GM18526 (cell line): ENCODE data around the gene BOLA3.

Source experiments
- POLR2A ChIP-seq: IDR thresholded peaks from 3 replicates; pipeline ENCODE4 v1.6.1; 2011; ENCODE audit not compliant: insufficient read length; ENCODE audit errors: extremely low read depth

Gene BOLA3

GRCh38 chr2:74147727-74148456 lies at the start of gene BOLA3:
BOLA3 (minus strand) TSS chr2:74147912; CDS start chr2:74147874, 38 bp downstream.
- TF ChIP-seq POLR2A = peak; percentile 87

GRCh38 chr2:74197049-74197448 lies 49.3 kb upstream of the BOLA3 start:
- TF ChIP-seq POLR2A = no peak

GRCh38 chr2:74194799-74195198 lies 47.1 kb upstream of the BOLA3 start:
- no peak for TF ChIP-seq POLR2A

GRCh38 chr2:74191596-74192380 lies 44.1 kb upstream of the BOLA3 start:
- TF ChIP-seq POLR2A = no peak

GRCh38 chr2:74188696-74189095 lies 41.0 kb upstream of the BOLA3 start:
- no peak for TF ChIP-seq POLR2A

GRCh38 chr2:74188018-74188601 lies 40.4 kb upstream of the BOLA3 start:
- no peak for TF ChIP-seq POLR2A

- no peak for TF ChIP-seq POLR2A
These were observed 38.3 kb upstream of the BOLA3 start for GRCh38 chr2:74186038-74186437.

GRCh38 chr2:74183878-74184277 lies 36.2 kb upstream of the BOLA3 start:
- TF ChIP-seq POLR2A = no peak

- no peak for TF ChIP-seq POLR2A
These were observed 34.0 kb upstream of the BOLA3 start for GRCh38 chr2:74181739-74182138.

GRCh38 chr2:74179063-74179865 lies 31.6 kb upstream of the BOLA3 start:
- no peak for TF ChIP-seq POLR2A

GRCh38 chr2:74178211-74179062 lies 30.7 kb upstream of the BOLA3 start, which contains the start of gene MOB1A:
MOB1A (minus strand) TSS chr2:74178879; CDS start chr2:74178674, 205 bp downstream.
- peak; percentile 88 for TF ChIP-seq POLR2A

GRCh38 chr2:74177696-74178095 lies 30.0 kb upstream of the BOLA3 start:
- no peak for TF ChIP-seq POLR2A

- no peak for TF ChIP-seq POLR2A
These were observed 27.2 kb upstream of the BOLA3 start for GRCh38 chr2:74174909-74175308.

- TF ChIP-seq POLR2A = no peak
These were observed 21.0 kb upstream of the BOLA3 start for GRCh38 chr2:74168739-74169138.
